SK-N-MC (cell line): ENCODE data around the gene DLG1.

ENCODE experiments used
- DNase-seq: peaks from one replicate; pipeline ENCODE4 v3.0.0-alpha.2; 2011; ENCODE audit warnings: low read depth, low spot score
- H3K27ac ChIP-seq: fragments of 200-600 bp; sonication (generic); 2 replicates; pipeline ENCODE4 v1.5.1; 2016; ENCODE audit warnings: mixed run types
- H3K36me3 ChIP-seq: fragments of 200-600 bp; sonication (generic); 2 replicates; pipeline ENCODE4 v1.6.1; 2017; ENCODE audit warnings: antibody characterized with exemption, low read length, mixed read lengths; ENCODE audit not compliant: insufficient read depth
- H3K4me3 ChIP-seq: fragments of 200-600 bp; sonication (generic); 2 replicates; pipeline ENCODE4 v1.5.1; 2016
- H3K9ac ChIP-seq: fragments of 200-600 bp; sonication (generic); 2 replicates; pipeline ENCODE4 v1.8.0; 2017; ENCODE audit warnings: mixed run types, mixed read lengths; ENCODE audit not compliant: insufficient read length
- H3K9me3 ChIP-seq: fragments of 200-600 bp; sonication (generic); 2 replicates; pipeline ENCODE4 v1.6.1; 2017; ENCODE audit warnings: low read depth, mild to moderate bottlenecking, antibody characterized with exemption, low read length, moderate library complexity, mixed read lengths
- EZH2 ChIP-seq: fragments of 200-600 bp; sonication (generic); IDR thresholded peaks from one replicate; pipeline ENCODE4 v1.6.1; 2017; ENCODE audit warnings: antibody characterized with exemption
- FOXP2 ChIP-seq: optimal IDR thresholded peaks from 2 replicates; pipeline ENCODE3; 2011; ENCODE audit warnings: mild to moderate bottlenecking, moderate library complexity; ENCODE audit not compliant: insufficient read depth; ENCODE audit errors: extremely low read length, control extremely low read depth
- POLR2AphosphoS5 ChIP-seq: IDR thresholded peaks from 2 replicates; pipeline ENCODE4 v1.6.1; 2012; ENCODE audit warnings: mild to moderate bottlenecking, low read depth, low read length, borderline replicate concordance

The DLG1 gene

GRCh38 chr3:197306374-197307086 lies 8.1 kb upstream of the DLG1 start:
- no peak overlapping the region for H3K9ac ChIP-seq
- H3K36me3 ChIP-seq, result no peaks in the 10 kb centered on the region
- no peaks in the 10 kb centered on the region for H3K9me3 ChIP-seq
- peak overlapping the region; percentile 47 for H3K27ac ChIP-seq
- peak; percentile 39 for DNase-seq
- TF ChIP-seq POLR2AphosphoS5, result no peak
- no peak for TF ChIP-seq FOXP2
- no peak for TF ChIP-seq EZH2
- no peak overlapping the region for H3K4me3 ChIP-seq

GRCh38 chr3:197305854-197306253 lies 7.4 kb upstream of the DLG1 start:
- H3K36me3 ChIP-seq, result no peaks in the 10 kb centered on the region
- H3K9ac ChIP-seq, result no peak overlapping the region
- DNase-seq, result no peak
- H3K27ac ChIP-seq, result peak overlapping the region; percentile 47
- no peak overlapping the region for H3K4me3 ChIP-seq
- H3K9me3 ChIP-seq, result no peaks in the 10 kb centered on the region
- TF ChIP-seq EZH2 (no peak), FOXP2 (no peak), POLR2AphosphoS5 (no peak)

- no peaks in the 10 kb centered on the region for H3K9me3 ChIP-seq
- no peak overlapping the region for H3K4me3 ChIP-seq
- H3K36me3 ChIP-seq, result no peaks in the 10 kb centered on the region
- DNase-seq, result no peak
- H3K9ac ChIP-seq, result no peak overlapping the region
- H3K27ac ChIP-seq, result no peak overlapping the region
- no peak for TF ChIP-seq FOXP2
- TF ChIP-seq POLR2AphosphoS5, result no peak
- no peak for TF ChIP-seq EZH2
Observed at GRCh38 chr3:197303452-197303851, 5.0 kb upstream of the DLG1 start.

GRCh38 chr3:197302696-197303341 lies 4.4 kb upstream of the DLG1 start:
- TF ChIP-seq FOXP2 (no peak), POLR2AphosphoS5 (no peak), EZH2 (no peak)
- DNase-seq, result no peak
- H3K4me3 ChIP-seq, result no peak overlapping the region
- H3K36me3 ChIP-seq, result no peaks in the 10 kb centered on the region
- H3K27ac ChIP-seq, result no peak overlapping the region
- no peaks in the 10 kb centered on the region for H3K9me3 ChIP-seq
- H3K9ac ChIP-seq, result no peak overlapping the region

- Histone ChIP-seq H3K4me3 (no peak overlapping the region), H3K36me3 (no peaks in the 10 kb centered on the region), H3K9ac (no peak overlapping the region), H3K27ac (no peak overlapping the region), H3K9me3 (no peaks in the 10 kb centered on the region)
- TF ChIP-seq FOXP2 (no peak), EZH2 (no peak), POLR2AphosphoS5 (no peak)
- DNase-seq, result no peak
Observed at GRCh38 chr3:197302033-197302432, 3.6 kb upstream of the DLG1 start.

- Histone ChIP-seq H3K9me3 (no peaks in the 10 kb centered on the region), H3K4me3 (no peak overlapping the region), H3K36me3 (peaks cover 11% of the 10 kb centered on the region), H3K9ac (no peak overlapping the region), H3K27ac (no peak overlapping the region)
- TF ChIP-seq EZH2 (no peak), POLR2AphosphoS5 (no peak), FOXP2 (no peak)
- DNase-seq, result no peak
Observed at GRCh38 chr3:197300361-197300760, 1.9 kb upstream of the DLG1 start.

GRCh38 chr3:197298945-197299854 lies 788 bp upstream of the DLG1 start:
- Histone ChIP-seq H3K9ac (no peak overlapping the region), H3K4me3 (peak overlapping the region; percentile 90), H3K27ac (peak overlapping the region; percentile 48), H3K9me3 (no peaks in the 10 kb centered on the region), H3K36me3 (peaks cover 22% of the 10 kb centered on the region)
- TF ChIP-seq POLR2AphosphoS5 (no peak), EZH2 (no peak), FOXP2 (no peak)
- DNase-seq, result no peak

GRCh38 chr3:197297476-197298340 lies 704 bp downstream of the DLG1 start:
- peak overlapping the region; percentile 87 for H3K9ac ChIP-seq
- peaks cover 37% of the 10 kb centered on the region for H3K36me3 ChIP-seq
- TF ChIP-seq FOXP2, result no peak
- no peak for TF ChIP-seq POLR2AphosphoS5
- no peak for TF ChIP-seq EZH2
- DNase-seq, result peak; percentile 48
- peak overlapping the region; percentile 90 for H3K27ac ChIP-seq
- H3K9me3 ChIP-seq, result no peaks in the 10 kb centered on the region
- peak overlapping the region; percentile 90 for H3K4me3 ChIP-seq

GRCh38 chr3:197297002-197297401 lies 1.4 kb downstream of the DLG1 start:
- no peak overlapping the region for H3K27ac ChIP-seq
- no peak for DNase-seq
- H3K36me3 ChIP-seq, result peaks cover 44% of the 10 kb centered on the region
- H3K9me3 ChIP-seq, result no peaks in the 10 kb centered on the region
- TF ChIP-seq EZH2 (no peak), FOXP2 (no peak), POLR2AphosphoS5 (no peak)
- H3K9ac ChIP-seq, result peak overlapping the region; percentile 87
- peak overlapping the region; percentile 90 for H3K4me3 ChIP-seq
